NCI-H1092 treated with DMSO at 0.1 percent for 48 hours (cell line): ENCODE measurements around the gene MMP17.
"Not testable (repeated sequence)": the region's sequence is repeated elsewhere in the genome, so short reads cannot be mapped to it uniquely, and the experiment has no call there.

Experiments
- DNase-seq: peaks from one replicate; lab custom pipeline; 2025; lab: John Stamatoyannopoulos, UW

Gene MMP17

DNA sequence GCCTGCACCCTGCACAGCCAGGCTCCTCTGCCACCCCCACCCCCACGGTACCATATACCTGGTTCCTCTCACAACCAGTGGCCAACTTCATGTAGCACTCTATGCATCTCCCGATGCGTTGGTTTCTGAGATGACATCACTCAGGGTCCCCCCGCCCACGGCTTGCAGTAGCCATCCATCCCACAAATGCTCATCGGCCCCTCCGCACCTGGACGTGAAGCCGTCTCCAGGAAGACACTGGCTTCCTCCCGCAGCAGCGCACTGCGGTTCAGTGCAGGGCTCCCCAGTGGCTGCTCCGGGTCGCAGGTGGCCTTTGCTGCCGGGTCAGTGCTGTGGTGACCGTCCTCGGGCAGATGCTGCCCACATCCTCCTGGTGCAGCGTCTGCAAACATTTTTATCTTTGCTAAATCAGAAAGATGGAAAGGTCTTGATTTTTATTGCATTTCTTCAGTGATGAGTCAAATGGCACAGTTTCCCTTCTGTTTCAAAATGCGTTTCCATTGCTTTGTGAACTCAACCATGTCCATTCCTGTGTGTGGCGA, 27.5 kb upstream of the MMP17 start:
- no peak for DNase-seq

DNA sequence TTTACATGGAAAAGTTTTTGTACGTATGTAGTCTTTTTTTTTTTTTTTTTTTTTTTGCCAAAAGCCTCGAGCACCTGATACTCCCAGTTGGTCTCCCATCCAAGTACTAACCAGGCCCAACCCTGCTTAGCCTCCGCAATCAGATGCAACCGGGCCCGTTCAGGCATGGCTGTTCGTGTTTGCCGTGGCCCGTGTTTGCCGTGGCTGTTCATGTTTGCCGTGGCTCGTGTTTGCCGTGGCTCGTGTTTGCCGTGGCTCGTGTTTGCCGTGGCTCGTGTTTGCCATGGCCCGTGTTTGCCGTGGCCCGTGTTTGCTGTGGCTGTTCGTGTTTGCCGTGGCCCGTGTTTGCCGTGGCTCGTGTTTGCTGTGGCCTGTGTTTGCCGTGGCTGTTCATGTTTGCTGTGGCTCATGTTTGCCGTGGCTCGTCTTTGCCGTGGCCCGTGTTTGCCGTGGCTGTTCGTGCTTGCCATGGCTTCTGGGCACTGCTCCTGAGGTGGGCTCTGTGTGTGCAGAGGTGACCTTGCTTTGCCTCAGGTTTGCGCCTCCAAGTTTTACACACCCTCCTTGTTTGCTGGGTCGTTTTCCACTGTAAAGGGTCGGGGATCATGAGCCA, 26.8 kb upstream of the MMP17 start:
- DNase-seq = no peak

DNA sequence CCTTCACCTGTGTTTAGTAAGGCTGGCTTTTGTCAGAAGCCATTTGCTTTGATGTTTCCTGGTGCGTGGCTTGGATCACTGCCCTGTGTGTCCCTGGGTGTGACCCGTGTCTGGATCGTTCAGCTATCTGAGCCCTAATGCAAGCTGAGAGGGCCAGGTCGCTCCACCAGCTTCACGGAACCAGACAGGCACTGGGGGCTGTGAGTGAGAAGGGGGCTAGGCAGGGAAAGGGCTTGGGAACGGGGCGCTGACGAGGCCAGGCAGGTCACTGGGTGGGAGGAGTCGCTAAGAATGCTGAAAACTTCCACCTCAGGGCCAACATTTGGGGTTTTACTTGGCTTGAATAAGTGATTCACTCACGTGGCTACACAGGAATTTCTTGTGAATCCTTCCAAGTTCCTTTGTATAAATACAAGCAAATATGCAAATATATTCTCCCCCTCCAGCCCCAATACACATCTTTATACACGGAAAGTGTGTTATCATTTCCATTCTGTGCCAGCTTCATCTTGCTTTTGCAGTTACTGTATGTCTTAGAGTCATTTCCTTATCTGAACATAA, 24.2 kb upstream of the MMP17 start:
- no peak for DNase-seq

DNA sequence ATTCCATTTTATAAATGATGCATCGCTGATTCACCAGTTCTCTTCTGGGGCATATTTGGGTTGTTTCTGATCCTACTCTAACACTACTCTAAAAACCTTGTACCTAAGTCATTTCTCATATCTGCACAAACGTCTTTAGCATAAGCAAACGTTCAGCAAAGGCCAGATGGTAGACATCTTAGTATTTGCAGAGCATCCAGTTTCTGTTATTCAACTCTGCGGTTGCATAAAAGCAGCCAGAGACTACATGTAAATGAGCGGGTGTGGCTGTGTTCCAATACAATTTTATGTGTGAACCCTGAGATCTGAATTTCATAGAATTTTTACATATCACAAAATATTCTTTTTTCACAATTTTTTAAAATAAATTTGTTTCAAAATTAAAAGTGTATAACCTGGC, 22.8 kb upstream of the MMP17 start:
- DNase-seq = no peak

DNA sequence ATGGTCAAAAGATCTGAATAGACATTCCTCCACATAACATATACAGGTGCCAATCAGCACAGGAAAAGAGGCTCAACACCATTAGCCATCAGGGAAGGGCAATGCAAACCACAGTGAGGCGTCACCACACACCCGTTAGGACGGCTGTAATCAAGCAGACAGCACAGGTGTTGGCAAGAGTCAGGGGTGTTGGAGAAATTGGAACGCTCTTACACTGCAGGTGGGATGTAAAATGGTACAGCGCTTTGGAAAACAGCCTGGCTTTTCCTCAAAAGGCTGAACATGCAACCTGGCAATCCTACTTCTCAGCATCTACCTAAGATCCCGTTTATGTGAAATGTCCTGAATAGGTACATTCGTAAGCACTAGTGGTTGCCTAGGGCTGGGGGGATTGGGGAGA, 21.5 kb upstream of the MMP17 start:
- no peak for DNase-seq

DNA sequence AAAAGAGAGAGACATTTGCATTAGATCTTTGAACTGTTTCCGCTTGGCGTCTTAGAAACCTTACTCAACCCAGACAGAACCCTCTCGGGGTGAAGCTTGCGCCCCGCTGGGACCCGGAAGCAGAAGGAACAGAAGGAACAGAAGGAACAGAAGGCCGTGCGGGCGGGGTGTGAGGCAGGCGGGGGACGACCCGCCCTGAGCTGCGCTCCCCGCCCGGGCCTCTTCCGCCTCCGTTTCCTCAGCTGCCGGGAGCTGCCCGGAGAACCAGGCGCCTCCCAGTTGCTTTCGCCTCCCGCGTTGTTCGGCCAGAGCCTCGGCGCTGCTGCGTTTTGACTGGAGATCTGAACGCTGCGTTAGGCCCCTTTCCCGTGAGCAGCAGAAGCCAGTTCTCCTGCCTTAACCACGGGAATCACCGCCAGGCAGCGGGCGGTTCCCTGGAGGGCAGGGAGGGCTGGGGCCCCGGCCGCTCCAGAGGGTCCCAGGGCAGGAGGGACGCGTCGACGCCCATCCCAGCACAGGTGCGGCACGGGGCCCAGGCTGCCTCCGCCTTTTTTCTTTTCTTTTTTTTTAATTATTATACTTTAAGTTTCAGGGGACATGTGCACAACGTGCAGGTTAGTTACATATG, 19.3 kb upstream of the MMP17 start:
- DNase-seq = no peak

DNA sequence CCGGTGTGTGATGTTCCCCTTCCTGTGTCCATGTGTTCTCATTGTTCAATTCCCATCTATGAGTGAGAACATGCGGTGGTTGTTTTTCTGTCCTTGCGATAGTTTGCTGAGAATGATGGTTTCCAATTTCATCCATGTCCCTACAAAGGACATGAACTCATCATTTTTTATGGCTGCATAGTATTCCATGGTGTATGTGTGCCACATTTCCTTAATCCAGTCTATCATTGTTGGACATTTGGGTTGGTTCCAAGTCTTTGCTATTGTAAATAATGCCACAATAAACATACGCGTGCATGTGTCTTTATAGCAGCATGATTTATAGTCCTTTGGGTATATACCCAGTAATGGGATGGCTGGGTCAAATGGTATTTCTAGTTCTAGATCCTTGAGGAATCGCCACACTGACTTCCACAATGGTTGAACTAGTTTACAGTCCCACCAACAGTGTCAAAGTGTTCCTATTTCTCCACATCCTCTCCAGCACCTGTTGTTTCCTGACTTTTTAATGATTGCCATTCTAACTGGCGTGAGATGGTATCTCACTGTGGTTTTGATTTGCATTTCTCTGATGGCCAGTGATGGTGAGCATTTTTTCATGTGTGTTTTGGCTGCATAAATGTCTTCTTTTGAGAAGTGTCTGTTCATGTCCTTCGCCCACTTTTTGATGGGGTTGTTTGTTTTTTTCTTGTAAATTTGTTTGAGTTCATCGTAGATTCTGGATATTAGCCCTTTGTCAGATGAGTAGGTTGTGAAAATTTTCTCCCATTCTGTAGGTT, 18.5 kb upstream of the MMP17 start:
- DNase-seq = not testable (repeated sequence)

DNA sequence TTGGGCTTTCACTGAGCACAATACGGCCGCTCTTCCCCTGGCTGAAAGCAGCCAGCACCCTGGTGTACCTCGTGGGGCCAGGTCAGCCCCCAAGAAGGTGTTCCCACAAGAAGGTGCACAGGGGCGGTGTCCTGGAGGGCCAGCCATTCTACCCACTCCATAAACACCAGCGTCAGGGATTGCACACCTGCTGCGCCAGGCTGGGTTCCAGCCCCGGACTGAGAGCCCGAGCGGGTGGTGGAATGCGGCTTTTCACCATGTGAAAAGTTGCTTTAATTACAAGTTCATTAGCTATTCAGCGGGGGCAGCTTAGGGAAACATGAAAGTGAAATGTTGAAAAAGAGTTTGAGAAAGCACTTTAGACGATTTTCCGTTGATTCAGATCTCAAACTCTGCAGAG, 17.5 kb upstream of the MMP17 start:
- no peak for DNase-seq

DNA sequence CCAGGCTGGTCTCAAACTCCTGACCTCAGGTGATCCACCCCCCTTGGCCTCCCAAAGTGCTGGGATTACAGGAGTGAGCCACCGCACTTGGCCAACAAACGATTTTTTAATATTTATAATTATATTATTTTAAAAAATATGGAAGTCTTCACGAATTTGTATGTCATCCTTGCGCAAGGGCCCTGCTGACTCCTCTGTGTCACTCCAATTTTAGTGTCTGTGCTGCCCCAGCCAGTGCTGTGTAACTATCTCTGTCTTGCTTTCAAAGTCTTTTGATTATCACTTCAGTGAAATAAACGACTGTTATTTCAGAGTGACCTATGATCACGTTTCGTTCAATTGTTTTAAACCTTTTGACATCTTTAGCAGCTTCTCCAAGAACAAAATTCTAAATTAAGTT, 13.1 kb upstream of the MMP17 start:
- DNase-seq = no peak

DNA sequence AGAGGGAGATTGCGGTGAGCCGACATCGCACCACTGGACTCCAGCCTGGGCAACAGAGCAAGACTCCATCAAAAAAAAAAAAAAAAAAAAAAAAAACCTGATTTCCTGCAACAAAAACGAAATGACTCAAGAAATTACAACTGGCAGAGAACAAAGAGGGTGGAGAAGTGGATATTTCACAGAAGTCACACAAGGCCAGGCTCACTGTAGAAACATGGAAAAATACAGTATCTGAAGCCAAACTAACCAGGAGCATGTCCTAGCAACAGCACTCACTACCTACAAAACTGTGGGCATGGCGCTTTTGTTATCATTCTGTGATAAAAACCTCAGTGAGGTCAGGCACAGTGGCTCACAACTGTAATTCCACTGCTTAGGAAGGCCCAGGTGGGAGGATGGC, 11.7 kb upstream of the MMP17 start:
- DNase-seq = no peak

DNA sequence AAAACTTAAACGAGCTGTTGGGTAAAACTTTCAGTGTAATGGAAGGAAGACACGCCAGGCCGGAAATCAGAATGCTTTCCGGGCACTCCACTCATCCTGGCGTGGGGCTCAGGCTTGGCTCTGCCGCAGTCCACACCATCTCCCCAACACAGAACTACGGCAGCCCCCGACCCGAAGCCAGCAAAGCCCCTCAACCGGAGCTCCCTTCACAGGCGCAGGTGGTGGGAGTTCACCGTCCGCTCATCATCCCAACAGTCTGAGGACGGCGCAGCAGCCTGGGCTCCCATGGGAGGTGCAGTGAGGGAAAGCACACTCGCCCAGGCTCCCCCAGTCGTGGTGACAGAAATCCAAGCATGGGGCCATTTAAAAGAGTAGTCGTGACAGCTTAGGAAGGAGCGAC, 11.0 kb upstream of the MMP17 start:
- DNase-seq = no peak

DNA sequence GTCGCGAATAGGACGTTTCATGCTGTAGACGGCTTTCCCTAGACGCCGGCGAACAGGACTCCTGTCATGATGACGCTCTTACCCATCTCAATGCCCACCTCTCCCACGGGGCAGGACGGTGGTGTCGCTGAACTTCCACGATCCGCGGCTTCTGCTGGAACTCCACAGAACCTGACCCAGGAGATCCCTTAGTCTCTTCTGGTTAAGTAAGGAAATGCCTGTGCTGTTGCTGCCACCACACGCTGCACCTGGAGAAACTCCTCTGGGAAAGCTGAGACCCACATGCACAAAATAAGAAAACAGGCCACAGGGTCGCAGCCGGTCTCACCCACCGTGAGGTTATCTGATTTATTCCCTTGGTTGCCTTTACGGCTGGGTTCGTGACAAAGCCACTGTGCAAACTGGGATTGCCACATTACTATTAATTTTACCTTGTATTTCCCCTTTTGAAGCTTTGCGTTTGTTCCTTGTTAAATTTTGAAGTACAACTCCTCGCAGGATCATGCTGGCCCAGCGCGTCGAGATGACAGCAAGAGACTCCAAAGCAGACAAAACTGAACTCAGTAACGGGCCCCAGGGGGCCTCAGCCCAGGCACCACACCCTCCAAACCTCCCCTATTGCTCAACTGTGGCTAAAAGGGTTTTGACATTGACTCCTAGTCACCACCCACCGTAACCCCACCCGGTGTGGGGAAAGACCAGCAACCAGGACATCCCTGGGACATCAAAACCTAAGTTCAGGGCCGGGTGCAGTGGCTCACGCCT, 9.2 kb upstream of the MMP17 start:
- DNase-seq = no peak

DNA sequence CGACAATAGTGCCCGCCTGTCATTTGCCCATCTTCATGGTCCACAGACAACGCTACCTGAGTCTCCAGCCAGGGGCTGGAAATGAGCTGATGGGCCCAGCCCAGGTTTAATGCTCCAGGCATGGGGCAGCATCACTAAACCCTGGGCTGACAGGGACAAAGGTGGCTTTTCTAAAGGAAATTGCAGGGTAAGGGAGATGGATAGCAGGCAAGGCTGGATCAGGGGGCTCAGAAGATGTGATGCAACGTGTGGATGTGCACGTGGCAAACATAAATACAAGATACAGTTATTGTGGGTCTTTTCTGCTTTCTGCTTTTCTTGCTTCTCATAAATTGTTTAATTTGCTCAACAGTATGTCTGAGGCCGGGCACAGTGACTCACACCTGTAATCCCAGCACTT, 3.7 kb upstream of the MMP17 start:
- DNase-seq = no peak

DNA sequence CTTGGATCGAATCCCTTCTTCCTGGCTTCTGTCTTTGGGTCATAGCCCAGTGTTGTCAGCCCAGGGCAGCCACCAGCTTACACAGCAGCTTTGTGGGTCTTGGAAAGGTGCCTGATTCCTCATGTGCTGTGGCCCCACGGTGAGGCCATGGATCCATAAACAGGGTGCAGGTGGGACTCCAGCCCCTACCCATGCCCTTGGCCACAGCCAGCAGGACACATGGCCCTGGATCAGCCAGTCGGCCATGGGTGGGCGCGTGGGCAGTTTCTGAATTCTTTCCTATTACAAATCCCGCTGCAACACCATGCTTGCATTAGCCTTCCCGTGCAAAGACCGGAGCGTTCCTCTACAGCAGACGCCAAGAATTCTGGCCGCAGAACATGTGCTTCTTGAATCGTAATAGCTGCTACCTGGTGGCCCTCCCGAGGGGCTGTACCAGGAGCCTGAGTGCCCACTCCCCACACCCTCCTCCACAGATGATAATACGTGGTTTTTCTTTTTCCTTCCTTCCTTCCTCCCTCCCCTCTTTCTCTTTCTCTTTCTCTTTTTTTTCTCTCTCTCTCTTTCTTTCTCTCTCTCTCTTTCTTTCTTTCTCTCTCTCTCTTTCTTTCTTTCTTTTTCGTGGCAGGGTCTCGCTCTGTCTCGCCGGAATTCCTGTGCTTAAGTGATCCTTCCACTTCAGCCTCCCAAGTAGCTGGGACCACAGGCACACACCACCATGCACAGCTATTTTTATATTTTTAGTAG, 2.9 kb upstream of the MMP17 start:
- DNase-seq = no peak

DNA sequence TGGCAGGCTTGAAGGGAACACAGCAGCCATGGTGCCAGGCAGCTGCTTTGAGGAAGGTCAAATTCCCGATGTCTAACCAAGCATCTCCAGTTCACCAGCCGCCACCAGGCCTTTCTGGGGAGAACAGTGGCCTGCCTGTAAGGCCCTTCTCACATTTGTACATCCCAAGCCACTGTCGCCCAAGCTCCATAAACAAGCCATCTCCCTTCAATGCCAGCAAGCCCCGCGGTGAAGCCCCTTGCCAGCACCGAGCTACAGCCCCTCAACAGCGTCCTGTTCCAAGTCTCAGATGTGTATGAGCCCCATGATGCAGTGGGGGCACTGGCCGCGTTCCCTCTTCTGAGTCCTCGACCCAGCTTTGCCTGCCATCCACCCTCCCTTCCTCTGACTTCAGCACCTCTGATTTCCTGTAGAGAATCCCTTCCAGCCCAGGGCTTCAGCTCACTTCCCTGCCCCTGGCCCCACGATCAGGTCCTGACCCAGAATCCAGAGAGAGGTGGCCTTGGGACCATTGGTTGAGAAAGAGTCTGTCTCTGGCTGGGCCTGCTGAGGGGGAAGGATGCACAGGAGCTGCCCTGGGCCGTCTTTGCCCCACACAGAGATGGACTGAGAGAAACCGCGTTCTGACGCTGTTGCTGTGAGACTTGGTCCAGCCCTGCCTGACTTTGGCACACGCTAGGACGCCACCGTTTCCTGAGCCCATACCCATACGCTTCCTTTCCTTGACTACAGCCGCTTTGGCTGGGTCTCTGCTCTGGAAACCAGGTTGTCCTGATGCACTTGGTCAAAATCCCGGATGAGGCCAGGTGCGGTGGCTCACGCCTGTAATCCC, 1.9 kb upstream of the MMP17 start:
- no peak for DNase-seq

DNA sequence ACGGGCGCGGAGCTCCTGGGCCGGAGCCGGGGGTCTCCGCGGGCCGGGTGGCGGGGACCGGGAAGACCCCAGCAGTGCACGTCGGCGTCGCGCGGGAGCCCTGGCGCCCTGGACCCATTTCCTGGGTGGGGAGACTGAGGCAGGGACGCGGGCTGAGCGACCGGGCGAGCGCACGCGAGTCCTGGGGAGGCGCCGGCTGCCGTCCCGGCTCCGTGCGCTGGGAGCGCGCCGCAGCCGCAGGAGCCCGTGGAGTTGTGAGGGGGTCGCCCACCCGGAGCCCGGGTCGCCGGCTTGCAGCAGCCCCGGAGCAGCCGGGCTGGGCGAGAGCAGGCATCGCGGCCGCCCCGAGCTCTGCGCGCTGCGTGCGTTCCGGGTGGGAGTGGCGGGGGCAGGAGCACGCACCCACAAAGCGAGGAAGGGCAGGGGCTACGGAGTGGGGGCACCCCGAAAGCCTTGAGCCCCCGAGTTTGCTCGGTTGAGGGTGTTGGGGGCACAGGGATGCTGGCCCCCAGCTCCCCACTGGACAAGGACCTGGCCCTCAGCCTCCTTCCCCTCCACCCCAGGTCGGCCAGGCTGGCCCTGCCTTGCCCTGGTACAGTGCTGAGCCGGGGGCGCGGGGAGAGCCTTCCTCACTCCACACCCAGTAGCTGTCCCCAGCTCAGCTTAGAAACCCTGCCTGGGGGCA, 620 bp downstream of the MMP17 start:
- DNase-seq = peak; percentile 9

DNA sequence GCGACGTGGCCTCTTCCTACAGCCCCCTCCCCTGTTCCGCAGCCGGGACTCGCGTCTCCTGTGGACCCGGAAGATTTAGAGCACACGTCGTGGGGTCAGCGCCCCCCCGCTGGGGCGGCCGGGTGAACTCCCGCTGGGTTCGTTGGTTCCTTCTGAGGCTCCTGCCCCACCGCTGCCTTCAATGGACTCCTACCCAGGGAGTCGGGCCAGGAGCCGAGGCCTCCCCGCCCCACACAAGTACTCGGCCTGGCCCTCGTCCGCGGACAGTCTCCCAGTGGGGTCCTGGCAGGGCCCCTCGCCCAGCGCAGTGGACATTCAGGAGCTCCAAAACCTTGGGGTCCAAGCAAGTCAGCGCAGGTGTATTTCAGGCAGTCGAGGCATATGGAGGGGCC, 1.2 kb downstream of the MMP17 start:
- DNase-seq = no peak

DNA sequence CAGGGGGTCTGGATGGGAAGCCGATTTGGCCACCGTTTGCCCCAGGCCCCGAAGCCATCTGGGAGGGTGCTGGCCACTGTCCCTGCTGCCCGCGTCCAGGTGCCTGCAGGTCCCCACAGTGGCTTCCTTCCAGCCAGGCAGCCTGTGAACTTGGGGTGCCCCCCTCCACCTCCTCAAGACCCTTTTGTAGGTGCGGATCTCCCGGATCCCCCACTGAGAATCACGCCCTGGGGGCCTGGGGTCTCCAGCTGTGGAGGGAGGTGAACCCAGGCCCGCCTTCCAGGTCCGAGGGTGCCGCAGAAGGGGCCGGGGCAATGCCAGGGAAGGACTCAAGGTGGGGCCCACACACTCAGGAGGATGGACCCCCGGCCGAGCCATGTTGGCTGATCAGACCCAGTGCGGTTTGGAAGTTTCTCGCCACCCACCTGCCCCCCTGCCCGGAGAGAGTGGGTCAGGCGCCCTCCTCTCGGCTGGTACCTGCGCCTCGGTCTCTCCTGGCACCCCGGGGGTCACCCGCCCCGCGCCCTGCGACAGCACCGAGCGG, 1.7 kb downstream of the MMP17 start:
- DNase-seq = no peak

DNA sequence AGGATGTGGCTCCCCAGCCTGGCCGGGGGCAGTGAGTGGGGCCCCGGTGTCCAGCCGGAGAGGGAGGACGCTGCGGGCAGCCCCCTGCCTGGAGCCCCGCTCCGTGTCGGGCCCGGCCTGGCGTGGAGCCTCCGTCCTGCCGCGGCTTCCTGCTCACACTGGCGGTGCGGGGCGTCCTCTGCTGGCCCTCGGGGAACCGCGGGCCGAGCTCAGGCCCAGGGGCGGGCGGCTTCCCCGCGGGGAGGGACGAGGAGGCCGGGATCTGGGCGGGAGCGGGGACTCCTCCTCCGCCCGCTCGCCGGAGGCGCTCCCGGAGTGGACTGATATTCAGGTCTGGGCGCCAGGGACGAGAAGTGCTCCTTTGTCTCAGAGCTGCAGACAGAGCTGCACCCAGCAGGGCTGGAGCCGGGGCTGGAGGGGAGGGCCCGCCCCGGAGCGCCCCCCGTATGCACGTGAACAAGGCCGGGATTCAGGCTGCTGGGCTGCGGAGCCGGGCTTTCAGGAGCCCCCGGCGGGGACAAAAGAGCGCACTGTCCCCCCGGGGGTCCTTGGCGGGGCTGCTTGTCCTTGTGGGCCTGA, 2.2 kb downstream of the MMP17 start:
- DNase-seq = peak; percentile 64
